ENCODE results near the gene ANKRD63.

The ANKRD63 gene

GRCh38 chr15:40320409-40320808 lies 37.5 kb upstream of the ANKRD63 start:
- no peaks in the 10 kb centered on the region for H3K36me3 ChIP-seq
- peaks cover 0 to 25% (median 14%) of the 10 kb centered on the region in 4 donors for H3K4me1 ChIP-seq
- H3K4me3 ChIP-seq, result no peak overlapping the region
- TF ChIP-seq CTCF (IDR thresholded peaks at IDR 0.05), result no peak
- peaks cover 0 to 10% of the 10 kb centered on the region in 2 donors for H3K27me3 ChIP-seq
- peak in 1 of 2 donors; percentile 24 for DNase-seq
- intact Hi-C loops (cut with DNase I; ENCODE audit: low total_unique reads), result loop anchor here (2.0 kb wide), 1 partner anchor 46 kb away; no protein-coding TSS in a partner anchor
- H3K9me3 ChIP-seq, result no peaks in the 10 kb centered on the region
- no peak overlapping the region for H3K27ac ChIP-seq

DNA sequence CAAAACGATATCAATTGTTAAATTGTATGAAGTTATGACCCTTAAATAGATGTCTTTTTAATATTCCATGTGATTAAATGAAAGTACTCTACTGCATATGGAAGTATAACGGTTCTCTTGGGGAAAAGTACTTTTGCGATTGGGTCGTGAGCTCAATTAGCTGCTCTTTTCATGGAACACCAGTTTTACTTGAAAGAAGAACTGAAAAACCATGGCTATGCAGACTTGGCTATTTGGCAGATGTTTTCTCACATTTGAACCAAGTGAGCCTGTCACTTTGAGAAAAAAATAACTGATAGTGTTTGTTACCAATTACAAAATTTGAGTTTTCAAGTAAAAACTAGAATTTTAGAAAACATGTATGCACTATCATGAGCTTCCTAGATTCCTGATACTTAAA lies 34.7 kb upstream of the ANKRD63 start:
- intact Hi-C loops (cut with DNase I; ENCODE audit: low total_unique reads), result no loop called here
- TF ChIP-seq CTCF (IDR thresholded peaks at IDR 0.05), result no peak
- Histone ChIP-seq H3K4me1 (peaks cover 0 to 21% (median 7%) of the 10 kb centered on the region in 4 donors), H3K9me3 (no peaks in the 10 kb centered on the region), H3K27ac (no peak overlapping the region), H3K4me3 (no peak overlapping the region), H3K36me3 (no peaks in the 10 kb centered on the region), H3K27me3 (peaks cover 0 to 14% of the 10 kb centered on the region in 2 donors)
- no peak for DNase-seq

DNA sequence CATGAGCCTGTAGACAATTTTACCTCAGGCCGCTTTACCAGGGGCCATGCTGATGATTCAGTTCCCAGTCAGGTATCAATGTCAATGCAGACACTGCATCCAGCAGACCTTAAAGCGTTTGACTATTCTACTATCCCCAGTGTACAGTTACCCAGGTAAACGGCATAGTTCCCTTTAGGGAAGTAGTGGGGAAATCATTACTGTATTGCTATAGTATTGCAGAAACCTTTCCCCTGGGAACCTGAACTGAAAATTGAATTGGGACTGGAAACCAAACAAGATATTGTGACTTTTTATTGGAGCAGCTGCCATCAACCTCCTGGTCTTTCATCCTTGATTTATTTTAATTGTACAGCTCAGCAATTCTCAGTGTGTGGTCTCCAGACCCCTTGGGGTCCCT lies 34.1 kb upstream of the ANKRD63 start:
- intact Hi-C loops (cut with DNase I; ENCODE audit: low total_unique reads), result no loop called here
- TF ChIP-seq CTCF (IDR thresholded peaks at IDR 0.05), result no peak
- H3K9me3 ChIP-seq, result no peaks in the 10 kb centered on the region
- no peak overlapping the region for H3K4me3 ChIP-seq
- DNase-seq, result no peak
- H3K27me3 ChIP-seq, result peaks cover 0 to 15% of the 10 kb centered on the region in 2 donors
- peaks cover 0 to 15% (median 2%) of the 10 kb centered on the region in 4 donors for H3K4me1 ChIP-seq
- no peak overlapping the region for H3K27ac ChIP-seq
- H3K36me3 ChIP-seq, result no peaks in the 10 kb centered on the region

- TF ChIP-seq CTCF (IDR thresholded peaks at IDR 0.05), result no peak
- intact Hi-C loops (cut with DNase I; ENCODE audit: low total_unique reads), result no loop called here
These were observed 31.9 kb upstream of the ANKRD63 start for GRCh38 chr15:40314723-40315276.

DNA sequence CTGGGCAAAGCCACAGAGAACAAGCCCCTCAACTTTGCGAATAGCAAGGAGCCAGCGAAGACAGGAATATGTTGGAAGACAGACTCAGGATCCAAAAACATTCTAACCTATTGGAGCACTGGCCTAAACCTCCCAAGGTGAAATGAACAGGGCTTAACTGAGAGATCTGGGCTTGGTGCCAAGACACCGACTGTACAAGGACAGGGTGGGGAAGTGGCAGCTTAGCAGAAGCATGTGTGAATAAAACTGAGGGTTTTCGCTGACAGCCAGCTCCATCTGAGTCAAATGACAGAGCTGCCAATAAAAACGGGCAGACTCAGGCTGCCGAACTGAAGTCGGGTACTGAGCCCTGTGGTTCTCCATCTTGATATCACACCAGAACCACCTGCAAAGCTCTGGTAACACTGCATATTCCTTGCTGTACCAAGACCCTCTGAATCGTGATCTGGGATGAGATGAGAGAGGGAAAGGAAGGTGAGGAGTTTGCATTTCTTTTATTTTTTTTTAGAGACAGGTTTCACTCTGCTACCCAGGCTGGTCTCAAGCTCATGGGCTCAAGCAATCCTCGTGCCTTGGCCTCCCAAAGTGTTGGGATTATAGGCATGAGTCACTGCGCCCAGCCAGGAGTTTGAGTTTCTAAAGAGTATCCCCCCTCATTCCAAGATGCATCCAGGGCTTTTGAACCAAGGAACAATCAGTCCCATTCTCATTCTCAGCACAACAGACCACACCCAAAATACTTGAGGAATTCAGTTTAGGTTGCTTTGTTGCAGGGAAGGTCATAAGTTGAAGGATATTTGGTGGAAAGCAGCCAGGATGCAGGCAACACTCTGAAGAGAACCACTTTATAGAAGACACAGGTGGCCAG lies 30.9 kb upstream of the ANKRD63 start:
- Histone ChIP-seq H3K4me1 (peaks cover 0 to 11% (median 0%) of the 10 kb centered on the region in 4 donors), H3K36me3 (no peaks in the 10 kb centered on the region), H3K27me3 (peaks cover 0 to 35% of the 10 kb centered on the region in 2 donors), H3K9me3 (no peaks in the 10 kb centered on the region), H3K4me3 (no peak overlapping the region), H3K27ac (no peak overlapping the region)
- intact Hi-C loops (cut with DNase I; ENCODE audit: low total_unique reads), result no loop called here
- TF ChIP-seq CTCF (IDR thresholded peaks at IDR 0.05), result no peak
- peak in 1 of 2 donors; percentile 66 for DNase-seq

More at GRCh38 chr15:40314723-40315276, 31.9 kb upstream of the ANKRD63 start:
- peaks cover 0 to 26% of the 10 kb centered on the region in 2 donors for H3K27me3 ChIP-seq
- no peak overlapping the region for H3K4me3 ChIP-seq
- DNase-seq, result peak in 1 of 2 donors; percentile 28
- no peaks in the 10 kb centered on the region for H3K9me3 ChIP-seq
- peaks cover 0 to 11% (median 0%) of the 10 kb centered on the region in 4 donors for H3K4me1 ChIP-seq
- H3K27ac ChIP-seq, result no peak overlapping the region
- H3K36me3 ChIP-seq, result no peaks in the 10 kb centered on the region
